ENCODE results near the gene CHTOP.

DNA sequence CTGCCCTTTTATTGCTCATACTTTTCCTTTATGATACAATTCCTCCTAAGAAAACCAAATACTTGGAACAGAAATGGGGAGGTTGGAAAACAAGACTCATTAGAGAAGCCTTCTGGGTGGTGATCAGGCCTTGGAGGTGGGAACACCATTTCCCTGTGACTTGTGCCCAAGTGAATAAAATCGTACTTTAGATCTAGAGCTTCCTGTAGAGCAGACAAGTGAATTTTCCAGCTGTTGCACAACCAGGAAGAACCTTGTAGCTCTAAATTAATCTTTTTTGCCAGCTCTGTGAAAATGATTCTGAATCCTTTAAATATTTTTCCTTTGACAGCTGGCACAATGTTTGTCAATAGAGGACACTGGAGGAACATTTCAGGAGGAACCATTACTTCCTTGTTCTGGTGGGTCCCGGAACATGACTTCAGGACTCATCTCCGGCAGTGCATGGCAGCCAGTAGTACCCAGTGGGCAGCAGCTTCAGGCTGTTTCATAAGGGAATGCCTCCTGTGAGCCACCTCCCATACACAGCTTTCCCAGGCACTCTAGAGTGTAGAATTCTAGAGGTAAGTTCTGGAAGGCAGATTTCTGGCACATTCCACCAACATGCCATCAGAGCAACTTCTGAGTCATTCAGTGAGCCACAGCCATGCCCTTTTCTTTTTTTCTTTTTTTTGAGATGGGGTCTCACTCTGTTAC is 19.1 kb downstream of the CHTOP start:
- no peak for TF ChIP-seq CTCF (IDR thresholded peaks at IDR 0.05)
- TF ChIP-seq POLR2A (IDR thresholded peaks at IDR 0.05) = no peak

Measured in heart left ventricle (tissue), 13 donors.